HL-60 (cell line): ENCODE measurements around the gene CXCR6.

Source experiments
- GABPA ChIP-seq: IDR thresholded peaks from 2 replicates; pipeline ENCODE4 v1.6.1; 2012; ENCODE audit warnings: low read depth
- POLR2AphosphoS5 ChIP-seq: IDR thresholded peaks from 2 replicates; pipeline ENCODE4 v1.6.1; 2012; ENCODE audit warnings: low read depth
- SPI1 ChIP-seq: IDR thresholded peaks from 2 replicates; pipeline ENCODE4 v1.6.1; 2012; ENCODE audit warnings: low read depth, mild to moderate bottlenecking, borderline replicate concordance
- TF ChIP-seq, protein P1 (sequence below): IDR thresholded peaks from 2 replicates; pipeline ENCODE4 v1.6.1; 2012; ENCODE audit warnings: low read depth; ENCODE audit not compliant: insufficient replicate concordance
- TF ChIP-seq, protein P2 (sequence below): IDR thresholded peaks from one replicate; pipeline ENCODE4 v1.5.1; 2011; ENCODE audit warnings: low read length, control low read depth, inconsistent platforms; ENCODE audit not compliant: insufficient read depth

DNA sequence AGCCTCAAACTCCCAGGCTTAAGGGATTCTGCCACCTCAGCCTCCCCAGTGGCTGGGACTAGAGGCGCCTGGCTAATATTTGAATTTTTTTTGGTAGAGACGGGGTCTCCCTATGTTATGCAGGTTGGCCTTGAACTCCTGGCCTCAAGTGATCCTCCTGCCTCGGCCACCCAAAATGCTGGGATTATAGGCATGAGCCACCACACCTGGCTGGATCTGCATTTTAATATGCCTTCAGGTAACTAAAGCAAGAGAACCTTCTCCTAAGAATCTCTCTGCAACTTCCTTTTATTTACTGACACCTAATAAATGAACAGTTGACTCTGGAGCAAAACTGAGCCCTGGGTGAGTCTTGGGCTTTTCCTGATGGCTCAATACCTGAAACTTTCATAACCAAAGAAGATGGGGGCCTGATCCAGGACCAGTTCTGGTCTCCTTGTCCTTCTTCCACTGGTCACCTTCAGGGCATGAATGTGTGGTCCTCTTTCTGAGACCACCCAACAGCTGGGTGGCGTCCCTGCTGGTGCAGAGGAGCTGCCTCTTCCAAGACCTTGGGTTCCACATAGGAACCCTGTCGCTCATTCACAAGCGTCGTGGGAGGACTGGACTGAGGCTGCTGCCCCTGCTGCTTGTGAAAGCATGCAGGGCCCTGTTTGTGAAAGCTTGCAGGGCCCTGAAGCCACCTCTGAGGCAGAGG is 28.8 kb upstream of the CXCR6 start:
- TF ChIP-seq POLR2AphosphoS5 (no peak), GABPA (no peak), SPI1 (no peak)
- TF ChIP-seq, protein P1, sequence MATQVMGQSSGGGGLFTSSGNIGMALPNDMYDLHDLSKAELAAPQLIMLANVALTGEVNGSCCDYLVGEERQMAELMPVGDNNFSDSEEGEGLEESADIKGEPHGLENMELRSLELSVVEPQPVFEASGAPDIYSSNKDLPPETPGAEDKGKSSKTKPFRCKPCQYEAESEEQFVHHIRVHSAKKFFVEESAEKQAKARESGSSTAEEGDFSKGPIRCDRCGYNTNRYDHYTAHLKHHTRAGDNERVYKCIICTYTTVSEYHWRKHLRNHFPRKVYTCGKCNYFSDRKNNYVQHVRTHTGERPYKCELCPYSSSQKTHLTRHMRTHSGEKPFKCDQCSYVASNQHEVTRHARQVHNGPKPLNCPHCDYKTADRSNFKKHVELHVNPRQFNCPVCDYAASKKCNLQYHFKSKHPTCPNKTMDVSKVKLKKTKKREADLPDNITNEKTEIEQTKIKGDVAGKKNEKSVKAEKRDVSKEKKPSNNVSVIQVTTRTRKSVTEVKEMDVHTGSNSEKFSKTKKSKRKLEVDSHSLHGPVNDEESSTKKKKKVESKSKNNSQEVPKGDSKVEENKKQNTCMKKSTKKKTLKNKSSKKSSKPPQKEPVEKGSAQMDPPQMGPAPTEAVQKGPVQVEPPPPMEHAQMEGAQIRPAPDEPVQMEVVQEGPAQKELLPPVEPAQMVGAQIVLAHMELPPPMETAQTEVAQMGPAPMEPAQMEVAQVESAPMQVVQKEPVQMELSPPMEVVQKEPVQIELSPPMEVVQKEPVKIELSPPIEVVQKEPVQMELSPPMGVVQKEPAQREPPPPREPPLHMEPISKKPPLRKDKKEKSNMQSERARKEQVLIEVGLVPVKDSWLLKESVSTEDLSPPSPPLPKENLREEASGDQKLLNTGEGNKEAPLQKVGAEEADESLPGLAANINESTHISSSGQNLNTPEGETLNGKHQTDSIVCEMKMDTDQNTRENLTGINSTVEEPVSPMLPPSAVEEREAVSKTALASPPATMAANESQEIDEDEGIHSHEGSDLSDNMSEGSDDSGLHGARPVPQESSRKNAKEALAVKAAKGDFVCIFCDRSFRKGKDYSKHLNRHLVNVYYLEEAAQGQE: no peak
- TF ChIP-seq, protein P2, sequence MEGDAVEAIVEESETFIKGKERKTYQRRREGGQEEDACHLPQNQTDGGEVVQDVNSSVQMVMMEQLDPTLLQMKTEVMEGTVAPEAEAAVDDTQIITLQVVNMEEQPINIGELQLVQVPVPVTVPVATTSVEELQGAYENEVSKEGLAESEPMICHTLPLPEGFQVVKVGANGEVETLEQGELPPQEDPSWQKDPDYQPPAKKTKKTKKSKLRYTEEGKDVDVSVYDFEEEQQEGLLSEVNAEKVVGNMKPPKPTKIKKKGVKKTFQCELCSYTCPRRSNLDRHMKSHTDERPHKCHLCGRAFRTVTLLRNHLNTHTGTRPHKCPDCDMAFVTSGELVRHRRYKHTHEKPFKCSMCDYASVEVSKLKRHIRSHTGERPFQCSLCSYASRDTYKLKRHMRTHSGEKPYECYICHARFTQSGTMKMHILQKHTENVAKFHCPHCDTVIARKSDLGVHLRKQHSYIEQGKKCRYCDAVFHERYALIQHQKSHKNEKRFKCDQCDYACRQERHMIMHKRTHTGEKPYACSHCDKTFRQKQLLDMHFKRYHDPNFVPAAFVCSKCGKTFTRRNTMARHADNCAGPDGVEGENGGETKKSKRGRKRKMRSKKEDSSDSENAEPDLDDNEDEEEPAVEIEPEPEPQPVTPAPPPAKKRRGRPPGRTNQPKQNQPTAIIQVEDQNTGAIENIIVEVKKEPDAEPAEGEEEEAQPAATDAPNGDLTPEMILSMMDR: no peak
